Tibial nerve (tissue), 3 donors: ENCODE results near the gene RHBDD1.

ENCODE experiments used
- CTCF ChIP-seq, 5 experiments: fragments of 200-600 bp in 3 of 5; fragments of 450-650 bp in 2 of 5; sonication (generic) in 3 of 5; IDR thresholded peaks; one replicate each; pipeline ENCODE4 v1.5.1; 2016 to 2019; ENCODE audit warnings: antibody characterized with exemption in 5 of 5, mild to moderate bottlenecking in 3 of 5, moderate library complexity in 2 of 5
- POLR2A ChIP-seq, 2 donors: fragments of 450-650 bp; IDR thresholded peaks; one replicate each; pipeline ENCODE4 v1.6.1; 2017; ENCODE audit warnings: antibody characterized with exemption in 2 of 2, mild to moderate bottlenecking in 2 of 2, moderate library complexity in 2 of 2

GRCh38 chr2:227022608-227023007, 186.8 kb downstream of the RHBDD1 start:
- TF ChIP-seq CTCF (IDR thresholded peaks at IDR 0.05) = no peak
- TF ChIP-seq POLR2A (IDR thresholded peaks at IDR 0.05) = no peak
